GM23338 (cell line): Measurements from ENCODE around the gene NUMBL. TPM values are rescaled to one million over a fixed set of nuclear protein-coding genes. Genes with fewer than 3 reads are reported as not detected.

Experiments used
- ATAC-seq: fragments of 200-7000 bp; cut with Tn5 transposase; 3 replicates; pipeline ENCODE4 v1.9.1; 2020
- DNase-seq: peaks from one replicate; pipeline ENCODE4 v3.0.0-alpha.2; 2015; ENCODE audit warnings: low spot score
- H2AFZ ChIP-seq: fragments of 200-600 bp; sonication (generic); 2 replicates; pipeline ENCODE4 v1.8.0; 2016; ENCODE audit warnings: antibody characterized with exemption, mild to moderate bottlenecking, moderate library complexity
- H3F3A ChIP-seq: fragments of 200-600 bp; sonication (generic); replicated peaks from 2 replicates; pipeline ENCODE4 v1.8.0; 2017; ENCODE audit warnings: antibody characterized with exemption, mixed run types, low read depth
- H3K27ac ChIP-seq: fragments of 200-600 bp; sonication (generic); 2 replicates; pipeline ENCODE4 v1.6.1; 2016; ENCODE audit warnings: low read depth
- H3K27me3 ChIP-seq: fragments of 200-600 bp; sonication (generic); 2 replicates; pipeline ENCODE4 v1.8.0; 2016; ENCODE audit warnings: mild to moderate bottlenecking, mixed run types, moderate library complexity; ENCODE audit not compliant: insufficient read depth
- H3K36me3 ChIP-seq: fragments of 200-600 bp; sonication (generic); 2 replicates; pipeline ENCODE4 v1.8.0; 2016; ENCODE audit warnings: mild to moderate bottlenecking; ENCODE audit not compliant: insufficient read depth
- H3K4me1 ChIP-seq: fragments of 200-600 bp; sonication (generic); 2 replicates; pipeline ENCODE4 v1.8.0; 2016; ENCODE audit warnings: mild to moderate bottlenecking, moderate library complexity; ENCODE audit not compliant: insufficient read depth
- H3K4me2 ChIP-seq: fragments of 200-600 bp; sonication (generic); 2 replicates; pipeline ENCODE4 v1.7.1; 2017; ENCODE audit warnings: mixed run types
- H3K4me3 ChIP-seq: fragments of 200-600 bp; sonication (generic); 2 replicates; pipeline ENCODE4 v1.6.1; 2016; ENCODE audit warnings: mixed run types
- H3K79me2 ChIP-seq: fragments of 200-600 bp; sonication (generic); replicated peaks from 2 replicates; pipeline ENCODE4 v1.8.0; 2017; ENCODE audit warnings: mild to moderate bottlenecking; ENCODE audit not compliant: insufficient read depth
- H3K9me2 ChIP-seq: fragments of 200-600 bp; sonication (generic); 2 replicates; pipeline ENCODE4 v1.8.0; 2017; ENCODE audit not compliant: insufficient read depth
- H4K20me1 ChIP-seq: fragments of 200-600 bp; sonication (generic); replicated peaks from 2 replicates; pipeline ENCODE4 v1.8.0; 2017; ENCODE audit warnings: mild to moderate bottlenecking; ENCODE audit not compliant: insufficient read depth
- H3K27ac Mint-ChIP-seq: 2 replicates; pipeline ENCODE4 v1.8.0; 2020; ENCODE audit warnings: inconsistent platforms, mild to moderate bottlenecking, moderate library complexity, mixed read lengths
- H3K27me3 Mint-ChIP-seq: 3 replicates; pipeline ENCODE4 v1.8.0; 2022; ENCODE audit warnings: low read depth, mild to moderate bottlenecking, moderate library complexity, mixed read lengths, inconsistent platforms; ENCODE audit not compliant: insufficient read depth, poor library complexity
- H3K36me3 Mint-ChIP-seq: 3 replicates; pipeline ENCODE4 v1.8.0; 2021; ENCODE audit warnings: low read depth, mild to moderate bottlenecking, inconsistent platforms, moderate library complexity, mixed read lengths
- H3K4me1 Mint-ChIP-seq: 3 replicates; pipeline ENCODE4 v1.8.0; 2020; ENCODE audit warnings: mild to moderate bottlenecking, inconsistent platforms, mixed read lengths
- H3K4me3 Mint-ChIP-seq: 3 replicates; pipeline ENCODE4 v1.8.0; 2021; ENCODE audit warnings: moderate library complexity, mild to moderate bottlenecking, inconsistent platforms, mixed read lengths
- H3K9me3 Mint-ChIP-seq: 3 replicates; pipeline ENCODE4 v1.8.0; 2020; ENCODE audit warnings: moderate library complexity, mild to moderate bottlenecking, inconsistent platforms, mixed read lengths
- CREB1 ChIP-seq: fragments of 250-450 bp; sonication (Bioruptor Pico); IDR thresholded peaks from 2 replicates; pipeline ENCODE4 v1.5.0; 2020; ENCODE audit warnings: low read depth, mild to moderate bottlenecking, moderate library complexity
- EZH2 ChIP-seq: fragments of 200-600 bp; sonication (generic); IDR thresholded peaks from one replicate; pipeline ENCODE4 v1.8.0; 2017; ENCODE audit warnings: antibody characterized with exemption, mild to moderate bottlenecking, low read depth; ENCODE audit not compliant: unreplicated experiment
- EZH2phosphoT487 ChIP-seq: fragments of 200-600 bp; sonication (generic); IDR thresholded peaks from one replicate; pipeline ENCODE4 v1.8.1; 2018; ENCODE audit warnings: antibody characterized with exemption; ENCODE audit not compliant: unreplicated experiment
- JUNB ChIP-seq: IDR thresholded peaks from one replicate; pipeline ENCODE4 v1.6.1; 2016; ENCODE audit warnings: antibody characterized with exemption; ENCODE audit not compliant: unreplicated experiment
- NANOG ChIP-seq: IDR thresholded peaks from 2 replicates; pipeline ENCODE4 v1.6.1; 2016; ENCODE audit warnings: antibody characterized with exemption, borderline replicate concordance
- POLR2AphosphoS5 ChIP-seq: IDR thresholded peaks from 2 replicates; pipeline ENCODE4 v1.6.1; 2016; ENCODE audit warnings: antibody characterized with exemption, low read depth
- STAT1 ChIP-seq: IDR thresholded peaks from one replicate; pipeline ENCODE4 v1.6.1; 2016; ENCODE audit warnings: antibody characterized with exemption; ENCODE audit not compliant: unreplicated experiment
- ZNF114 ChIP-seq: fragments of 250-450 bp; sonication (Bioruptor Pico); IDR thresholded peaks from 2 replicates; pipeline ENCODE4 v1.5.0; 2020; ENCODE audit warnings: mild to moderate bottlenecking, moderate library complexity
- ZNF331 ChIP-seq: fragments of 250-450 bp; sonication (Bioruptor Pico); IDR thresholded peaks from 2 replicates; pipeline ENCODE4 v1.5.0; 2020; ENCODE audit warnings: low read depth, mild to moderate bottlenecking, moderate library complexity
- polyA plus RNA-seq: library from polyadenylated mRNA; unstranded; fragments of >200 nt; fragmentation: Nextera tagmentation; extraction: Ambion mirVana; gene quantifications from 2 replicates; pipeline ENCODE4 v1.2.1, GENCODE V29; 2016
- total RNA-seq: library from RNA; depleted of rRNA; stranded (reverse); fragments of >200 nt; shearing (Covaris generic); gene quantifications from 2 replicates; pipeline ENCODE4 v1.2.3, GENCODE V29; 2014
- TF ChIP-seq, protein P1 (sequence below): IDR thresholded peaks from 2 replicates; pipeline ENCODE4 v1.6.1; 2016; ENCODE audit warnings: antibody characterized with exemption
- TF ChIP-seq, protein P2 (sequence below): IDR thresholded peaks from one replicate; pipeline ENCODE4 v1.6.1; 2018; ENCODE audit warnings: antibody characterized with exemption; ENCODE audit not compliant: unreplicated experiment
- TF ChIP-seq, protein P3 (sequence below): fragments of 250-450 bp; sonication (Bioruptor Pico); IDR thresholded peaks from 2 replicates; pipeline ENCODE4 v1.5.0; 2020; ENCODE audit warnings: mild to moderate bottlenecking, moderate library complexity
- TF ChIP-seq, protein P4 (sequence below), 2 experiments: fragments of 200-600 bp in 1 of 2; sonication (generic) in 1 of 2; conservative IDR thresholded peaks; 2 replicates each; pipeline versions ENCODE4 v1.5.1 to v1.6.1; 2016 to 2017; ENCODE audit warnings: antibody characterized with exemption in 2 of 2, low read depth in 2 of 2, mild to moderate bottlenecking in 2 of 2, moderate library complexity in 1 of 2

Gene NUMBL
- total and polyA plus RNA-seq, 2 experiments from 2014 or later = 8.5 to 28.5 TPM

DNA sequence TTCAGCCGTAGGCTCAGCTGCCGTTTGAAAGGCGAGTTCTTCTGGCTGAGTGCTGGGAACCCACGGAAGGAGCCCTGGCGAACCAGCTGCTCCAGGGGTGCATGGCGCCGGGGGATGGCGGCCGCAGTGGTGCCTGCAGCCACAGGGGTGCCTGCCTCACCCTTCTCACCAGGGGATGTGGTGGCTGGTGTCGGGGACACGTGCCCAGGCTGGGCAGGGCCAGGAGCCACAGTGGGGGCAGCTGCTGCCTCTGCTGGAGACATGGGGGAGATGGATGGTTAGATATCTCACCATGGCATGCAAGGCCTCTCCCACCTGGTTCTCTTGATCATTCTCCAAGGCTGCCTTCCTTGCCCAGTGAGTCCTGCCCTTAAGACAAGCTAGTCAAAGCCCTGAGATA, 17.1 kb downstream of the NUMBL start:
- H4K20me1 ChIP-seq = no peaks in the 10 kb centered on the region
- no peak for ATAC-seq
- H3K36me3 Mint-ChIP-seq = peaks cover 43% of the 10 kb centered on the region

More for the DNA sequence above, 17.1 kb downstream of the NUMBL start:
- Mint-ChIP-seq H3K27ac (no peak overlapping the region), H3K9me3 (no peaks in the 10 kb centered on the region), H3K27me3 (peaks cover 2% of the 10 kb centered on the region), H3K4me1 (no peaks in the 10 kb centered on the region), H3K4me3 (no peak overlapping the region)
- Histone ChIP-seq H3K4me2 (no peak overlapping the region), H3K27me3 (no peaks in the 10 kb centered on the region), H3K9me2 (no peaks in the 10 kb centered on the region), H2AFZ (no peak overlapping the region), H3K79me2 (no peaks in the 10 kb centered on the region), H3K27ac (no peak overlapping the region), H3K36me3 (peaks cover 15% of the 10 kb centered on the region; the same call in 1 of the 2 replicates), H3K4me1 (no peaks in the 10 kb centered on the region), H3K4me3 (no peak overlapping the region), H3F3A (no peaks in the 10 kb centered on the region)
- TF ChIP-seq, protein P1, sequence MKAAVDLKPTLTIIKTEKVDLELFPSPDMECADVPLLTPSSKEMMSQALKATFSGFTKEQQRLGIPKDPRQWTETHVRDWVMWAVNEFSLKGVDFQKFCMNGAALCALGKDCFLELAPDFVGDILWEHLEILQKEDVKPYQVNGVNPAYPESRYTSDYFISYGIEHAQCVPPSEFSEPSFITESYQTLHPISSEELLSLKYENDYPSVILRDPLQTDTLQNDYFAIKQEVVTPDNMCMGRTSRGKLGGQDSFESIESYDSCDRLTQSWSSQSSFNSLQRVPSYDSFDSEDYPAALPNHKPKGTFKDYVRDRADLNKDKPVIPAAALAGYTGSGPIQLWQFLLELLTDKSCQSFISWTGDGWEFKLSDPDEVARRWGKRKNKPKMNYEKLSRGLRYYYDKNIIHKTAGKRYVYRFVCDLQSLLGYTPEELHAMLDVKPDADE = no peak
- TF ChIP-seq POLR2AphosphoS5 (no peak), EZH2phosphoT487 (no peak), ZNF114 (CRISPR knock-in tag) (no peak), STAT1 (no peak), EZH2 (no peak), CREB1 (CRISPR knock-in tag) (no peak), NANOG (no peak), ZNF331 (no peak), JUNB (no peak)
- TF ChIP-seq, protein P2, sequence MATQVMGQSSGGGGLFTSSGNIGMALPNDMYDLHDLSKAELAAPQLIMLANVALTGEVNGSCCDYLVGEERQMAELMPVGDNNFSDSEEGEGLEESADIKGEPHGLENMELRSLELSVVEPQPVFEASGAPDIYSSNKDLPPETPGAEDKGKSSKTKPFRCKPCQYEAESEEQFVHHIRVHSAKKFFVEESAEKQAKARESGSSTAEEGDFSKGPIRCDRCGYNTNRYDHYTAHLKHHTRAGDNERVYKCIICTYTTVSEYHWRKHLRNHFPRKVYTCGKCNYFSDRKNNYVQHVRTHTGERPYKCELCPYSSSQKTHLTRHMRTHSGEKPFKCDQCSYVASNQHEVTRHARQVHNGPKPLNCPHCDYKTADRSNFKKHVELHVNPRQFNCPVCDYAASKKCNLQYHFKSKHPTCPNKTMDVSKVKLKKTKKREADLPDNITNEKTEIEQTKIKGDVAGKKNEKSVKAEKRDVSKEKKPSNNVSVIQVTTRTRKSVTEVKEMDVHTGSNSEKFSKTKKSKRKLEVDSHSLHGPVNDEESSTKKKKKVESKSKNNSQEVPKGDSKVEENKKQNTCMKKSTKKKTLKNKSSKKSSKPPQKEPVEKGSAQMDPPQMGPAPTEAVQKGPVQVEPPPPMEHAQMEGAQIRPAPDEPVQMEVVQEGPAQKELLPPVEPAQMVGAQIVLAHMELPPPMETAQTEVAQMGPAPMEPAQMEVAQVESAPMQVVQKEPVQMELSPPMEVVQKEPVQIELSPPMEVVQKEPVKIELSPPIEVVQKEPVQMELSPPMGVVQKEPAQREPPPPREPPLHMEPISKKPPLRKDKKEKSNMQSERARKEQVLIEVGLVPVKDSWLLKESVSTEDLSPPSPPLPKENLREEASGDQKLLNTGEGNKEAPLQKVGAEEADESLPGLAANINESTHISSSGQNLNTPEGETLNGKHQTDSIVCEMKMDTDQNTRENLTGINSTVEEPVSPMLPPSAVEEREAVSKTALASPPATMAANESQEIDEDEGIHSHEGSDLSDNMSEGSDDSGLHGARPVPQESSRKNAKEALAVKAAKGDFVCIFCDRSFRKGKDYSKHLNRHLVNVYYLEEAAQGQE = no peak
- TF ChIP-seq, protein P3, sequence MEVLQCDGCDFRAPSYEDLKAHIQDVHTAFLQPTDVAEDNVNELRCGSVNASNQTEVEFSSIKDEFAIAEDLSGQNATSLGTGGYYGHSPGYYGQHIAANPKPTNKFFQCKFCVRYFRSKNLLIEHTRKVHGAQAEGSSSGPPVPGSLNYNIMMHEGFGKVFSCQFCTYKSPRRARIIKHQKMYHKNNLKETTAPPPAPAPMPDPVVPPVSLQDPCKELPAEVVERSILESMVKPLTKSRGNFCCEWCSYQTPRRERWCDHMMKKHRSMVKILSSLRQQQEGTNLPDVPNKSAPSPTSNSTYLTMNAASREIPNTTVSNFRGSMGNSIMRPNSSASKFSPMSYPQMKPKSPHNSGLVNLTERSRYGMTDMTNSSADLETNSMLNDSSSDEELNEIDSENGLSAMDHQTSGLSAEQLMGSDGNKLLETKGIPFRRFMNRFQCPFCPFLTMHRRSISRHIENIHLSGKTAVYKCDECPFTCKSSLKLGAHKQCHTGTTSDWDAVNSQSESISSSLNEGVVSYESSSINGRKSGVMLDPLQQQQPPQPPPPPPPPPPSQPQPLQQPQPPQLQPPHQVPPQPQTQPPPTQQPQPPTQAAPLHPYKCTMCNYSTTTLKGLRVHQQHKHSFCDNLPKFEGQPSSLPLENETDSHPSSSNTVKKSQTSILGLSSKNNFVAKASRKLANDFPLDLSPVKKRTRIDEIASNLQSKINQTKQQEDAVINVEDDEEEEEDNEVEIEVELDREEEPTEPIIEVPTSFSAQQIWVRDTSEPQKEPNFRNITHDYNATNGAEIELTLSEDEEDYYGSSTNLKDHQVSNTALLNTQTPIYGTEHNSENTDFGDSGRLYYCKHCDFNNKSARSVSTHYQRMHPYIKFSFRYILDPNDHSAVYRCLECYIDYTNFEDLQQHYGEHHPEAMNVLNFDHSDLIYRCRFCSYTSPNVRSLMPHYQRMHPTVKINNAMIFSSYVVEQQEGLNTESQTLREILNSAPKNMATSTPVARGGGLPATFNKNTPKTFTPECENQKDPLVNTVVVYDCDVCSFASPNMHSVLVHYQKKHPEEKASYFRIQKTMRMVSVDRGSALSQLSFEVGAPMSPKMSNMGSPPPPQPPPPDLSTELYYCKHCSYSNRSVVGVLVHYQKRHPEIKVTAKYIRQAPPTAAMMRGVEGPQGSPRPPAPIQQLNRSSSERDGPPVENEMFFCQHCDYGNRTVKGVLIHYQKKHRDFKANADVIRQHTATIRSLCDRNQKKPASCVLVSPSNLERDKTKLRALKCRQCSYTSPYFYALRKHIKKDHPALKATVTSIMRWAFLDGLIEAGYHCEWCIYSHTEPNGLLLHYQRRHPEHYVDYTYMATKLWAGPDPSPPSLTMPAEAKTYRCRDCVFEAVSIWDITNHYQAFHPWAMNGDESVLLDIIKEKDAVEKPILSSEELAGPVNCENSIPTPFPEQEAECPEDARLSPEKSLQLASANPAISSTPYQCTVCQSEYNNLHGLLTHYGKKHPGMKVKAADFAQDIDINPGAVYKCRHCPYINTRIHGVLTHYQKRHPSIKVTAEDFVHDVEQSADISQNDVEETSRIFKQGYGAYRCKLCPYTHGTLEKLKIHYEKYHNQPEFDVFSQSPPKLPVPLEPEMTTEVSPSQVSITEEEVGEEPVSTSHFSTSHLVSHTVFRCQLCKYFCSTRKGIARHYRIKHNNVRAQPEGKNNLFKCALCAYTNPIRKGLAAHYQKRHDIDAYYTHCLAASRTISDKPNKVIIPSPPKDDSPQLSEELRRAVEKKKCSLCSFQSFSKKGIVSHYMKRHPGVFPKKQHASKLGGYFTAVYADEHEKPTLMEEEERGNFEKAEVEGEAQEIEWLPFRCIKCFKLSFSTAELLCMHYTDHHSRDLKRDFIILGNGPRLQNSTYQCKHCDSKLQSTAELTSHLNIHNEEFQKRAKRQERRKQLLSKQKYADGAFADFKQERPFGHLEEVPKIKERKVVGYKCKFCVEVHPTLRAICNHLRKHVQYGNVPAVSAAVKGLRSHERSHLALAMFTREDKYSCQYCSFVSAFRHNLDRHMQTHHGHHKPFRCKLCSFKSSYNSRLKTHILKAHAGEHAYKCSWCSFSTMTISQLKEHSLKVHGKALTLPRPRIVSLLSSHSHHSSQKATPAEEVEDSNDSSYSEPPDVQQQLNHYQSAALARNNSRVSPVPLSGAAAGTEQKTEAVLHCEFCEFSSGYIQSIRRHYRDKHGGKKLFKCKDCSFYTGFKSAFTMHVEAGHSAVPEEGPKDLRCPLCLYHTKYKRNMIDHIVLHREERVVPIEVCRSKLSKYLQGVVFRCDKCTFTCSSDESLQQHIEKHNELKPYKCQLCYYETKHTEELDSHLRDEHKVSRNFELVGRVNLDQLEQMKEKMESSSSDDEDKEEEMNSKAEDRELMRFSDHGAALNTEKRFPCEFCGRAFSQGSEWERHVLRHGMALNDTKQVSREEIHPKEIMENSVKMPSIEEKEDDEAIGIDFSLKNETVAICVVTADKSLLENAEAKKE (CRISPR knock-in tag) = no peak
- TF ChIP-seq, protein P4, sequence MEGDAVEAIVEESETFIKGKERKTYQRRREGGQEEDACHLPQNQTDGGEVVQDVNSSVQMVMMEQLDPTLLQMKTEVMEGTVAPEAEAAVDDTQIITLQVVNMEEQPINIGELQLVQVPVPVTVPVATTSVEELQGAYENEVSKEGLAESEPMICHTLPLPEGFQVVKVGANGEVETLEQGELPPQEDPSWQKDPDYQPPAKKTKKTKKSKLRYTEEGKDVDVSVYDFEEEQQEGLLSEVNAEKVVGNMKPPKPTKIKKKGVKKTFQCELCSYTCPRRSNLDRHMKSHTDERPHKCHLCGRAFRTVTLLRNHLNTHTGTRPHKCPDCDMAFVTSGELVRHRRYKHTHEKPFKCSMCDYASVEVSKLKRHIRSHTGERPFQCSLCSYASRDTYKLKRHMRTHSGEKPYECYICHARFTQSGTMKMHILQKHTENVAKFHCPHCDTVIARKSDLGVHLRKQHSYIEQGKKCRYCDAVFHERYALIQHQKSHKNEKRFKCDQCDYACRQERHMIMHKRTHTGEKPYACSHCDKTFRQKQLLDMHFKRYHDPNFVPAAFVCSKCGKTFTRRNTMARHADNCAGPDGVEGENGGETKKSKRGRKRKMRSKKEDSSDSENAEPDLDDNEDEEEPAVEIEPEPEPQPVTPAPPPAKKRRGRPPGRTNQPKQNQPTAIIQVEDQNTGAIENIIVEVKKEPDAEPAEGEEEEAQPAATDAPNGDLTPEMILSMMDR (conservative IDR thresholded peaks at IDR 0.05; ENCODE audit: low read depth in 2 of 2) = no peak
- no peak for DNase-seq
